Aorta (tissue), 5 donors: ENCODE data around the gene CMSS1. TPM values are rescaled to one million over a fixed set of nuclear protein-coding genes. Genes with fewer than 3 reads are reported as not detected.
A peak's percentile ranks its signal among the peaks of the same experiment; 100 is the strongest.

ENCODE experiments used
- ATAC-seq: fragments of 200-7000 bp; cut with Tn5 transposase; one replicate; pipeline ENCODE4 v1.9.1; 2022; ENCODE audit warnings: moderate library complexity; ENCODE audit not compliant: low FRiP score
- DNase-seq, 2 donors: peaks; one replicate each; pipeline ENCODE4 v3.0.0-alpha.2; 2020
- H3K27ac ChIP-seq, 2 donors: one replicate each; pipeline ENCODE4 v1.5.1; 2013; ENCODE audit warnings: low read length in 2 of 2, mild to moderate bottlenecking in 2 of 2, moderate library complexity in 2 of 2, control low read depth in 1 of 2, inconsistent platforms in 1 of 2, low read depth in 1 of 2
- H3K27me3 ChIP-seq, 2 donors: one replicate each; pipeline ENCODE4 v1.6.1; 2013; ENCODE audit warnings: control low read depth in 1 of 2, low read length in 1 of 2, mild to moderate bottlenecking in 1 of 2, moderate library complexity in 1 of 2; ENCODE audit not compliant: insufficient read depth in 2 of 2, control insufficient read depth in 1 of 2
- H3K36me3 ChIP-seq, 2 donors: one replicate each; pipeline ENCODE4 v1.6.1; 2013; ENCODE audit warnings: control low read depth in 1 of 2, low read length in 1 of 2, mild to moderate bottlenecking in 1 of 2; ENCODE audit not compliant: insufficient read depth in 2 of 2, control insufficient read depth in 1 of 2
- H3K4me1 ChIP-seq, 2 donors: one replicate each; pipeline ENCODE4 v1.6.1; 2013; ENCODE audit warnings: low read length in 2 of 2, control low read depth in 1 of 2, mild to moderate bottlenecking in 1 of 2, moderate library complexity in 1 of 2; ENCODE audit not compliant: insufficient read depth in 2 of 2, control insufficient read depth in 1 of 2
- H3K4me3 ChIP-seq, 2 donors: one replicate each; pipeline ENCODE4 v1.5.1; 2013; ENCODE audit warnings: low read length in 2 of 2, control low read depth in 1 of 2, mild to moderate bottlenecking in 1 of 2
- H3K9me3 ChIP-seq: one replicate; pipeline ENCODE4 v1.6.1; 2013; ENCODE audit warnings: mild to moderate bottlenecking, low read length; ENCODE audit not compliant: control insufficient read depth
- WGBS, 2 donors: extraction: QIAGEN DNeasy Blood & Tissue Kit; methylation state at CpG; one replicate each; pipeline ENCODE4 v1.1.7; 2013; 5-methylcytosine and 5-hydroxymethylcytosine counted together
- intact Hi-C, 2 donors: fragments of 100-400 bp; cut with DNase I; formaldehyde crosslinking; loops; one replicate each; pipeline versions ENCODE4 v1.14.2 to v1.15.0; 2022
- polyA plus RNA-seq, 2 donors: library from polyadenylated mRNA; stranded (reverse); fragments of 200-250 nt; gene quantifications; one replicate each; pipeline ENCODE4 v1.2.3, GENCODE V29; 2013
- total RNA-seq, 2 donors: library from RNA; stranded (reverse); fragmentation: NEBNext Ultra II Directional; extraction: Animal tissue kit (Norgen Biotek cat#: 25700); gene quantifications; one replicate each; pipeline ENCODE4 v1.2.1, GENCODE V29; 2021
- donor health status: healthy with polysubstance abuse.
- donor health status: Bipolar disorder and iron deficiency.
- donor health status: DM: no; HTN: no; CAD: no.
- donor health status: DM: no; HTN: no; CAD: no.
- donor health status: DM: yes; HTN: yes; CAD: no.

Gene CMSS1
- total and polyA plus RNA-seq, 4 donors: 21.3 to 36.3 (median 33.3) TPM

GRCh38 chr3:100009276-100010086 is 191.8 kb downstream of the CMSS1 start:
- Histone ChIP-seq H3K4me3 (no peak overlapping the region), H3K27ac (peak overlapping the region; percentile 77 to 92), H3K9me3 (no peaks in the 10 kb centered on the region), H3K27me3 (no peaks in the 10 kb centered on the region), H3K4me1 (peaks cover 0 to 2% of the 10 kb centered on the region in 2 donors), H3K36me3 (no peaks in the 10 kb centered on the region)
- ATAC-seq: no peak
- 59% methylated on average over 5 of the region's 5 CpGs for whole genome bisulfite sequencing, 2 donors
- no peak for DNase-seq
- intact Hi-C loops: loop anchor here in 1 of 2 donors (5.0 kb wide), 1 partner anchor 42 kb away; no protein-coding TSS in a partner anchor

GRCh38 chr3:100010087-100010417 is 192.4 kb downstream of the CMSS1 start:
- Histone ChIP-seq H3K36me3 (no peaks in the 10 kb centered on the region), H3K27me3 (no peaks in the 10 kb centered on the region), H3K27ac (peak overlapping the region in 1 of 2 donors; percentile 77), H3K4me3 (no peak overlapping the region), H3K9me3 (no peaks in the 10 kb centered on the region), H3K4me1 (peaks cover 0 to 2% of the 10 kb centered on the region in 2 donors)
- DNase-seq (no peak), ATAC-seq (no peak)
- intact Hi-C loops: no loop called here
- 21 to 23% methylated on average over 1 of the region's 1 CpG for WGBS, 2 donors

- ATAC-seq (no peak), DNase-seq (no peak)
- Histone ChIP-seq H3K36me3 (no peaks in the 10 kb centered on the region), H3K9me3 (no peaks in the 10 kb centered on the region), H3K27ac (no peak overlapping the region), H3K4me3 (no peak overlapping the region), H3K27me3 (no peaks in the 10 kb centered on the region), H3K4me1 (peaks cover 3% of the 10 kb centered on the region in 2 donors)
- intact Hi-C loops: no loop called here
Observed at GRCh38 chr3:100018806-100019205, 201.1 kb downstream of the CMSS1 start.

DNA sequence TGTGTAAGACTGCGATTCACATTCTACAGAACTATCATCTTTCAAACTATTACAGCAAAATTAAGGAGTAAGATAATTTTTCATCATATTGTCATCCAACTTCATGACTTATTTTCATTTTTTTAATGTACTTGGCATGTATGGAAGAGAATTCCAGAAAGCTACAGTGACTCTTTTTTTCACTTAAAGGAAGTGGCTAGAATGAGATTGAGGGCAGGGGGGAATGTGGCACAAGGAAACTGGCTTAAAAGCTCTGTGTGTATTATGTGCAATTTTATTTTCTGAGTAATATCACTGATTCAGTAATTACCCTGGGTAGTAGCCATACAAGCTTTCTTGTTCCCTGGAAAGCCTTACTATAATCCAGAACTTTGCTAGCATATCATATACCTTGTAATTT is 202.1 kb downstream of the CMSS1 start:
- no peak for DNase-seq
- H3K27ac ChIP-seq: no peak overlapping the region
- H3K9me3 ChIP-seq: no peaks in the 10 kb centered on the region
- no peak for ATAC-seq
- no peaks in the 10 kb centered on the region for H3K36me3 ChIP-seq
- intact Hi-C loops: no loop called here
- H3K4me1 ChIP-seq: peaks cover 3% of the 10 kb centered on the region in 2 donors
- no peak overlapping the region for H3K4me3 ChIP-seq
- no peaks in the 10 kb centered on the region for H3K27me3 ChIP-seq
- 72 to 86% methylated on average over 1 of the region's 1 CpG for WGBS, 2 donors

DNA sequence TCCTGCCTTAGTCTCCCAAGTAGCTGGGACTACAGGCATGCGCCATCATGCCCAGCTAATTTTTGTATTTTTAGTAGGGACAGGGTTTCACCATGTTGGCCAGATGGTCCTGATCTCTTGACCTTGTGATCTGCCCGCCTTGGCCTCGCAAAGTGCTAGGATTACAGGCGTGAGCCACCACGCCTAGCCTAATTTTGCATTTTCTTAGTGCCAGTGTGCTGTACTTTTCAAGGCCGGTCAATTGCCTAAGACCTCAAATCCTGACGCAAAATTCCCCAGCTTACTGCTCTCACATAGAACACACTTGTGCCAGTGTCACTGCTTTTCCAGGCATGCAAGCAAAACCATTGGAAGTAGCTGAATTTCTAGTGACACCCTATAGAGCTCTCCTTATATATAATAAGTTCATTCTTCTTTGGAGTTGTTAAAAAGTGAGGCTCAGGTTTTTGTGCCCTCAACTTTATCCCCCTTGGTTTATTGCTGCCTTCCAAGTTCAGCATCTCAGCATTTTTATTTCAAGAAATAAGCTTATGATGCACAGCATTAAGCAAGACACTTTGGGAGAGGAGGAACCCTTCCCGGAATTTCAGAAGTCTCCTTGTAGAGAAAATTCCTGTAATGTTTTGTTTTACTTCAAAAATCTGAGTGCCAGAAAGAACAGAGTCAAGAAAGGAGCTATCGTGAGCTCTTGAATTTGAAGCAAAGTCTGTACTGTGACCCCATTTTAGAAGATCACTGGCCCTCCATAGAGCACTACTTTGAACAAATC is 203.4 kb downstream of the CMSS1 start:
- Histone ChIP-seq H3K27ac (peak overlapping the region; percentile 3 to 43), H3K9me3 (no peaks in the 10 kb centered on the region), H3K27me3 (no peaks in the 10 kb centered on the region), H3K4me1 (peaks cover 3% of the 10 kb centered on the region in 2 donors), H3K36me3 (no peaks in the 10 kb centered on the region), H3K4me3 (no peak overlapping the region)
- WGBS, 2 donors: 73 to 74% methylated on average over 9 of the region's 9 CpGs
- intact Hi-C loops: no loop called here
- DNase-seq (no peak), ATAC-seq (peak; percentile 30)

DNA sequence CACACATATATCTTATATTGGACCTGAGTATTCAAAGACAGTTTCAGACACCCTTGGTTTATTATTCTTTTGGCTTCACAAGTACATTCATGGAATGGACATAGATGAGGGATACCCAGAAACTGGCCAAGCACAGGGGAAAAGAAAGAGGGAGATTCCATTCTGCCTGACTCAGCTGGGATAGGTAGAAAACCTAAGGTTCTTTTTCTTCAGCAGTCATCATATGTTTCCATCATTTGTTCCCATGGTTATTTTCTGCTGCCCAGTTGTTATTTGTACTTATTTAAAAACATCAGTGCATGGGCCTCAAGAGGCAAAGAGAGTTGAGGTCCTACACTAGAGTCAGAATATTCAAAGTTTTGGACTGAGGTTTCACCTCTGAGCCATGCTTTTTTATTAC is 204.8 kb downstream of the CMSS1 start:
- H3K4me1 ChIP-seq: peaks cover 3 to 5% of the 10 kb centered on the region in 2 donors
- ATAC-seq: no peak
- H3K9me3 ChIP-seq: no peaks in the 10 kb centered on the region
- H3K36me3 ChIP-seq: peaks cover 0 to 2% of the 10 kb centered on the region in 2 donors
- no peak overlapping the region for H3K4me3 ChIP-seq
- DNase-seq: no peak
- intact Hi-C loops: no loop called here
- H3K27me3 ChIP-seq: no peaks in the 10 kb centered on the region
- no peak overlapping the region for H3K27ac ChIP-seq

DNA sequence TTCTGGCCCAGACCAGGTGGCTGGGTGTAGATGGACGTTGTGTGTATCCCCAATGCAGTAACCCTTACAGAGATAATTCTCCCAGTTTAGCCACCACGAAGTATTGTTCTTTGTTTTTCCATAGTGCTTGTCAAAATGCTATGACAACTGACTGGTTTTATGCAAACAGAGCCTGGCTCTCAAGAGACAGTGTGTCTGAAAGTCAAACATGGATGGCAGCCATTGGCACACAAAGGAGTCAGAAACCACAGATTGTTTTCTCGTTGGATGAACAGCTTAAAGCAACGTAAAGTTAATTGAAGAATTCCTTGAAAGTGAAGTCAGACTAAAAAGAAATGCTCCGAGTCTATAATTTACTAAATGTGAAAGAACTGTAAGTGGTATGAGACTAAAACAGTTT is 205.5 kb downstream of the CMSS1 start:
- intact Hi-C loops: no loop called here
- peaks cover 0 to 2% of the 10 kb centered on the region in 2 donors for H3K36me3 ChIP-seq
- no peak for DNase-seq
- H3K27me3 ChIP-seq: no peaks in the 10 kb centered on the region
- 5 to 7% methylated on average over 5 of the region's 5 CpGs for WGBS, 2 donors
- peak overlapping the region in 1 of 2 donors; percentile 81 for H3K27ac ChIP-seq
- H3K4me1 ChIP-seq: peaks cover 3 to 5% of the 10 kb centered on the region in 2 donors
- no peak for ATAC-seq
- H3K4me3 ChIP-seq: no peak overlapping the region
- H3K9me3 ChIP-seq: no peaks in the 10 kb centered on the region

DNA sequence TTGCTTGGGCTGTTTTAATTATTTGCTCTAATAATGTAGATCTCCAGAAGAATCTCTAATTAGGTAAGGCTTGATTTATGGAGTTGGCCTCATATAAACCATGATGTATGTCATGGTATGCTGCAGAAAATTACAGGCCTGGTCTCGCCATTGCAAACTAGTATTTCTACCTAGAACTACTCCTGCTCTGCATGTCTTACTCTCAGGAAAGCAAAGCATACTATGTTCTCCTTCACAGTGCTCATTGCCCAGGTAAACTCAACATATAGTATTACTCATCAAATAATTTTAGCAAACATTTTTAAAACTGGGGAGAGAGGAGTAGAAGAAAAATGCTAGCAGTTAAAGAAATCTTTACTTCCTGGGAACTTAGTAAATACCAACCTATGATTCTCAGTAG is 205.9 kb downstream of the CMSS1 start:
- Histone ChIP-seq H3K9me3 (no peaks in the 10 kb centered on the region), H3K27me3 (no peaks in the 10 kb centered on the region), H3K4me3 (no peak overlapping the region), H3K36me3 (peaks cover 0 to 2% of the 10 kb centered on the region in 2 donors), H3K4me1 (peaks cover 3 to 5% of the 10 kb centered on the region in 2 donors), H3K27ac (peak overlapping the region; percentile 82 to 86)
- DNase-seq: no peak
- intact Hi-C loops: no loop called here
- WGBS, 2 donors: 87 to 89% methylated on average over 1 of the region's 1 CpG
- no peak for ATAC-seq
